C4-2B (cell line): ENCODE measurements around the gene CSMD2.

Experiments used
- CTCF ChIP-seq: fragments of 450-650 bp; conservative IDR thresholded peaks from 2 replicates; pipeline ENCODE4 v1.5.1; 2017; ENCODE audit warnings: mild to moderate bottlenecking
- ZFX ChIP-seq: fragments of 450-650 bp; IDR thresholded peaks from 2 replicates; pipeline ENCODE4 v1.6.1; 2017

GRCh38 chr1:33797849-33798248 is 367.2 kb downstream of the CSMD2 start:
- no peak for TF ChIP-seq CTCF
- no peak for TF ChIP-seq ZFX
